ENCODE data around the gene WDFY4.
"Not testable (repeated sequence)": the region's sequence is repeated elsewhere in the genome, so short reads cannot be mapped to it uniquely, and the experiment has no call there.

WDFY4 gene

GRCh38 chr10:48645600-48645999 is 39.1 kb upstream of the WDFY4 start:
- Histone ChIP-seq H3K27me3 (ENCODE audit: control insufficient read depth, insufficient read depth, low read length) (no peaks in the 10 kb centered on the region), H3K9me3 (ENCODE audit: control insufficient read depth, low read length) (no peaks in the 10 kb centered on the region)
- TF ChIP-seq CTCF (IDR thresholded peaks at IDR 0.05), result no peak

GRCh38 chr10:48647073-48647472 is 37.6 kb upstream of the WDFY4 start:
- H3K79me2 ChIP-seq; H3K27me3 ChIP-seq (ENCODE audit: control insufficient read depth, insufficient read depth, low read length); H3K36me3 ChIP-seq (ENCODE audit: control insufficient read depth, insufficient read depth, low read length); H2AFZ ChIP-seq; H3K4me3 ChIP-seq (ENCODE audit: low read depth, low read length); H3K27ac ChIP-seq; H3K9me3 ChIP-seq (ENCODE audit: control insufficient read depth, low read length); H3K4me2 ChIP-seq (ENCODE audit: low read length); H3K4me1 ChIP-seq; H3K9ac ChIP-seq: not testable (repeated sequence)

More at GRCh38 chr10:48645600-48645999, 39.1 kb upstream of the WDFY4 start:
- no peak overlapping the region for H3K4me3 ChIP-seq (ENCODE audit: low read depth, low read length)
- no peak overlapping the region for H3K4me2 ChIP-seq (ENCODE audit: low read length)
- H3K9ac ChIP-seq, result no peak overlapping the region
- no peaks in the 10 kb centered on the region for H3K36me3 ChIP-seq (ENCODE audit: control insufficient read depth, insufficient read depth, low read length)
- H3K4me1 ChIP-seq, result no peaks in the 10 kb centered on the region
- H3K79me2 ChIP-seq, result no peaks in the 10 kb centered on the region
- H3K27ac ChIP-seq, result no peak overlapping the region
- H2AFZ ChIP-seq, result no peak overlapping the region

- Histone ChIP-seq H2AFZ (no peak overlapping the region), H3K4me2 (ENCODE audit: low read length) (no peak overlapping the region), H3K4me1 (no peaks in the 10 kb centered on the region), H3K27ac (no peak overlapping the region), H3K4me3 (ENCODE audit: low read depth, low read length) (no peak overlapping the region), H3K27me3 (ENCODE audit: control insufficient read depth, insufficient read depth, low read length) (no peaks in the 10 kb centered on the region), H3K9ac (no peak overlapping the region), H3K79me2 (no peaks in the 10 kb centered on the region), H3K9me3 (ENCODE audit: control insufficient read depth, low read length) (no peaks in the 10 kb centered on the region), H3K36me3 (ENCODE audit: control insufficient read depth, insufficient read depth, low read length) (no peaks in the 10 kb centered on the region)
- no peak for TF ChIP-seq CTCF (IDR thresholded peaks at IDR 0.05)
These were observed 36.3 kb upstream of the WDFY4 start for GRCh38 chr10:48648172-48648942.

GRCh38 chr10:48649349-48649944 is 35.2 kb upstream of the WDFY4 start:
- TF ChIP-seq CTCF (IDR thresholded peaks at IDR 0.05), result no peak

GRCh38 chr10:48651293-48651692 is 33.4 kb upstream of the WDFY4 start:
- no peaks in the 10 kb centered on the region for H3K36me3 ChIP-seq (ENCODE audit: control insufficient read depth, insufficient read depth, low read length)
- H3K27ac ChIP-seq, result no peak overlapping the region
- no peaks in the 10 kb centered on the region for H3K9me3 ChIP-seq (ENCODE audit: control insufficient read depth, low read length)
- H3K79me2 ChIP-seq, result no peaks in the 10 kb centered on the region
- H3K27me3 ChIP-seq (ENCODE audit: control insufficient read depth, insufficient read depth, low read length), result no peaks in the 10 kb centered on the region
- peaks cover 3% of the 10 kb centered on the region for H3K4me1 ChIP-seq
- no peak overlapping the region for H3K9ac ChIP-seq
- TF ChIP-seq CTCF (IDR thresholded peaks at IDR 0.05), result no peak
- H3K4me2 ChIP-seq (ENCODE audit: low read length), result no peak overlapping the region
- H2AFZ ChIP-seq, result no peak overlapping the region
- no peak overlapping the region for H3K4me3 ChIP-seq (ENCODE audit: low read depth, low read length)

More at GRCh38 chr10:48649349-48649944, 35.2 kb upstream of the WDFY4 start:
- Histone ChIP-seq H3K79me2 (no peaks in the 10 kb centered on the region), H3K9me3 (ENCODE audit: control insufficient read depth, low read length) (no peaks in the 10 kb centered on the region), H2AFZ (no peak overlapping the region), H3K4me1 (no peaks in the 10 kb centered on the region), H3K36me3 (ENCODE audit: control insufficient read depth, insufficient read depth, low read length) (no peaks in the 10 kb centered on the region), H3K27ac (no peak overlapping the region), H3K4me3 (ENCODE audit: low read depth, low read length) (no peak overlapping the region), H3K9ac (no peak overlapping the region), H3K4me2 (ENCODE audit: low read length) (no peak overlapping the region), H3K27me3 (ENCODE audit: control insufficient read depth, insufficient read depth, low read length) (no peaks in the 10 kb centered on the region)
